Suprapubic skin (tissue), 4 donors: Measurements from ENCODE around the gene FHOD3. TPM values are rescaled to one million over a fixed set of nuclear protein-coding genes. Genes with fewer than 3 reads are reported as not detected.

Source experiments
- DNase-seq, 2 donors: peaks; one replicate each; pipeline ENCODE4 v3.0.0-alpha.2; 2019; ENCODE audit warnings: low spot score in 2 of 2
- H3K27ac ChIP-seq: fragments of 200-600 bp; sonication (generic); one replicate; pipeline ENCODE4 v1.5.1; 2019
- H3K27me3 ChIP-seq: fragments of 200-600 bp; sonication (generic); one replicate; pipeline ENCODE4 v1.5.1; 2019
- H3K36me3 ChIP-seq: fragments of 200-600 bp; sonication (generic); one replicate; pipeline ENCODE4 v1.5.1; 2019
- H3K4me1 ChIP-seq: fragments of 200-600 bp; sonication (generic); one replicate; pipeline ENCODE4 v1.5.1; 2019
- H3K4me3 ChIP-seq: fragments of 200-600 bp; sonication (generic); one replicate; pipeline ENCODE4 v1.5.1; 2019; ENCODE audit warnings: mild to moderate bottlenecking
- H3K9me3 ChIP-seq: fragments of 200-600 bp; sonication (generic); one replicate; pipeline ENCODE4 v1.5.1; 2019
- CTCF ChIP-seq, 2 donors: fragments of 200-600 bp in 1 of 2; fragments of 450-650 bp in 1 of 2; sonication (generic) in 1 of 2; IDR thresholded peaks; one replicate each; pipeline ENCODE4 v1.5.1; 2016 to 2019; ENCODE audit warnings: antibody characterized with exemption in 2 of 2, mild to moderate bottlenecking in 1 of 2, moderate library complexity in 1 of 2
- EP300 ChIP-seq: sonication (generic); formaldehyde crosslinking; IDR thresholded peaks from one replicate; pipeline ENCODE4 v1.6.1; 2017; ENCODE audit warnings: antibody characterized with exemption
- POLR2A ChIP-seq, 2 donors: fragments of 450-650 bp; IDR thresholded peaks; one replicate each; pipeline ENCODE4 v1.6.1; 2017; ENCODE audit warnings: antibody characterized with exemption in 2 of 2, mild to moderate bottlenecking in 2 of 2, moderate library complexity in 2 of 2
- POLR2AphosphoS5 ChIP-seq, 3 donors: sonication (generic); formaldehyde crosslinking; IDR thresholded peaks; one replicate each; pipeline ENCODE4 v1.6.1; 2017; ENCODE audit warnings: antibody characterized with exemption in 3 of 3
- WGBS: methylation state at CpG from one replicate; pipeline ENCODE4 v1.1.5; 2018; 5-methylcytosine and 5-hydroxymethylcytosine counted together
- total RNA-seq, 4 donors: library from RNA; depleted of rRNA; stranded (reverse); fragments of >200 nt; gene quantifications; one replicate each; pipeline ENCODE4 v1.1.0, GENCODE V29; 2016

Gene FHOD3
- total RNA-seq, 4 donors from 2014 or later = 5.8 to 18.7 (median 15.5) TPM

GRCh38 chr18:36419188-36419899, 121.8 kb downstream of the FHOD3 start:
- H3K9me3 ChIP-seq = no peaks in the 10 kb centered on the region
- DNase-seq = no peak
- H3K27ac ChIP-seq = peak overlapping the region; percentile 47
- 81% methylated on average over 3 of the region's 3 CpGs for WGBS
- H3K36me3 ChIP-seq = no peaks in the 10 kb centered on the region
- H3K4me3 ChIP-seq = no peak overlapping the region
- H3K4me1 ChIP-seq = peaks cover 8% of the 10 kb centered on the region
- no peaks in the 10 kb centered on the region for H3K27me3 ChIP-seq
- TF ChIP-seq CTCF (IDR thresholded peaks at IDR 0.05) (no peak), POLR2A (IDR thresholded peaks at IDR 0.05) (no peak), EP300 (no peak), POLR2AphosphoS5 (IDR thresholded peaks at IDR 0.05) (no peak)

DNA sequence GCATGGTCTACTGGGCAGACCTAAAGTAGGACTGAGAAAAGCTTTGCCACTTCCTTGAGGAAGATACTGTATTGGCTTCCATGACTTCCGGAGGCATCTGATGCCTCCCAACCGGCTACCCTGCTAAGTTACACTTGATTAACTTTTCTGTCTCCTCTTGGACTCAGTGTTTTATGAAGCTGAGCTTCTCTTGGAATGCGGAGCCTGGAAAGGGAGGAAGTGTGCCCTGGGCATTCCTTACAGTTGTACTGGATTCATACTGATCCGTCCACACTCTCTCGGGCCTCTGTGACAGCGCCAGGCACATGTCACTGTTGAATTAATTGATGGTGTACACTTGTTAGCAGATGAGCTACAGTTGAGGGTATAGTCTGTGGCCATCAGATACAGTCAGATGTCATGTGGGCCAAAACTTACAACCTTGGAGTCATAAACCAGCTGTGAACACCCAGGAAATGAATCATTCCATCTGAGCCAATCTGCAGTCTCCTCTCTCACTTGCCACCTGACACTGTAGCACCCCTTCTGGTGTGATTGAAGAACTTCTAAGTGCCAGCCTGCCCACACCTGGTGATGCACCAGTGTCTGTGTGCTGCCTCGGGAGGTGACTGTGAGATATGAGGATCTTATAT, 122.5 kb downstream of the FHOD3 start:
- WGBS = 70% methylated on average over 7 of the region's 7 CpGs
- DNase-seq = no peak
- H3K36me3 ChIP-seq = no peaks in the 10 kb centered on the region
- H3K4me1 ChIP-seq = peaks cover 8% of the 10 kb centered on the region
- no peaks in the 10 kb centered on the region for H3K9me3 ChIP-seq
- peak overlapping the region; percentile 47 for H3K27ac ChIP-seq
- TF ChIP-seq EP300 (no peak), CTCF (IDR thresholded peaks at IDR 0.05) (peak; percentile 6 to 23)
- no peak overlapping the region for H3K4me3 ChIP-seq
- no peaks in the 10 kb centered on the region for H3K27me3 ChIP-seq

DNA sequence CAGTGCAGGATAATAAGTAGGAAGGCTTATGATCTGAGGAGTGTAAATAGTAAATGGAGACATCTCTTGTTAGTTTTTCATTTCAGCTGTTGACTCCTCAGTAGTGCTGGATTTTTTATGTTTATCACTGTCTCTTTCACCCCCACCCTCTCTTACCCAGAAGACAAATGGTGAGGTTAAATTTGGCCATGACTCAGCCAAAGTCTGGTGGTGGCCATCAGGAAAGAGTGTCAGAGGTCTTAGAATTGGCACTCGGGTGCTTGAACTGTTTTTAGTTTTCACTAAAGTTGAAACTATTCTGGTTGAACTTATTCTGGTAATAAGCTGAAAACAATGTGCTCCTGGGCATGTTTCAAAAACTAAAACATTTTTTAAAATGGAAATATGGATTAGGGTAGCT, 123.3 kb downstream of the FHOD3 start:
- no peak overlapping the region for H3K4me3 ChIP-seq
- no peaks in the 10 kb centered on the region for H3K27me3 ChIP-seq
- TF ChIP-seq CTCF (IDR thresholded peaks at IDR 0.05) (no peak), POLR2AphosphoS5 (IDR thresholded peaks at IDR 0.05) (no peak), POLR2A (IDR thresholded peaks at IDR 0.05) (no peak)
- DNase-seq = no peak
- H3K9me3 ChIP-seq = no peaks in the 10 kb centered on the region
- peaks cover 8% of the 10 kb centered on the region for H3K4me1 ChIP-seq
- no peaks in the 10 kb centered on the region for H3K36me3 ChIP-seq
- WGBS = 32% methylated on average over 1 of the region's 1 CpG
- no peak overlapping the region for H3K27ac ChIP-seq

DNA sequence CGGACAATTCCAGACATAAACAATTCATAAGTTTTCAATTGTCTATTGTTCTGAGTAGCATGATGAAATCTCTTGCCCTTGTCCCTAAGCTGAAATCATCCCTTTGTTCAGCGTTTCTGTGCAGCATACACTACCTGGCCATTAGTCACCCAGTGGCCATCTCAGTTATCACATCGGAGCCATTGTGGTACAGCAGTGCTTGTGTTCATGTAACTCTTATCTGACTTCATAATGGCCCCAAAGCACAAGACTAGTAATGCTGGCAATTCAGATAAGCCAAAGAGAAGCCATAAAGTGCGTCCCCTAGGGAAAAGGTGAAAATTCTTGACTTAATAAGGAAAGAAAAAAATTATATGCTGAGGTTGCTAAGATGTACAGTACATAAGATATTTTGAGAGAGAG, 127.2 kb downstream of the FHOD3 start:
- TF ChIP-seq POLR2A (IDR thresholded peaks at IDR 0.05) = no peak
- TF ChIP-seq POLR2AphosphoS5 (IDR thresholded peaks at IDR 0.05) = no peak
- TF ChIP-seq EP300 = no peak
- TF ChIP-seq CTCF (IDR thresholded peaks at IDR 0.05) = no peak
- H3K4me1 ChIP-seq = peaks cover 3% of the 10 kb centered on the region
- no peaks in the 10 kb centered on the region for H3K36me3 ChIP-seq
- no peak overlapping the region for H3K4me3 ChIP-seq
- no peak for DNase-seq
- H3K27me3 ChIP-seq = no peaks in the 10 kb centered on the region
- no peaks in the 10 kb centered on the region for H3K9me3 ChIP-seq
- WGBS = 79% methylated on average over 4 of the region's 4 CpGs
- no peak overlapping the region for H3K27ac ChIP-seq

GRCh38 chr18:36427369-36427768, 129.9 kb downstream of the FHOD3 start:
- H3K36me3 ChIP-seq = no peaks in the 10 kb centered on the region
- no peak for DNase-seq
- no peak overlapping the region for H3K27ac ChIP-seq
- H3K9me3 ChIP-seq = no peaks in the 10 kb centered on the region
- H3K4me3 ChIP-seq = no peak overlapping the region
- 55% methylated on average over 3 of the region's 3 CpGs for WGBS
- H3K4me1 ChIP-seq = no peaks in the 10 kb centered on the region
- no peak for TF ChIP-seq POLR2AphosphoS5 (IDR thresholded peaks at IDR 0.05)
- H3K27me3 ChIP-seq = no peaks in the 10 kb centered on the region
